Lung (tissue), 12 donors: ENCODE measurements around the gene KRTAP10-3. TPM values are rescaled to one million over a fixed set of nuclear protein-coding genes. Genes with fewer than 3 reads are reported as not detected.

ENCODE experiments used
- ATAC-seq: fragments of 200-7000 bp; cut with Tn5 transposase; one replicate; pipeline ENCODE4 v1.9.1; 2020; ENCODE audit warnings: moderate number of reproducible peaks; ENCODE audit not compliant: insufficient read depth, low FRiP score
- DNase-seq, 3 donors: peaks; one replicate each; pipeline ENCODE4 v3.0.0-alpha.2; 2013 to 2017
- H3K27ac ChIP-seq, 2 donors: one replicate each; pipeline ENCODE4 v1.5.1; 2013; ENCODE audit warnings: mild to moderate bottlenecking in 2 of 2, moderate library complexity in 2 of 2, control low read depth in 1 of 2, inconsistent platforms in 1 of 2, low read depth in 1 of 2, low read length in 1 of 2
- H3K27me3 ChIP-seq, 3 donors: one replicate each; pipeline ENCODE4 v1.5.1; 2013; ENCODE audit warnings: low read length in 2 of 3; ENCODE audit not compliant: control insufficient read depth in 3 of 3, insufficient read depth in 3 of 3
- H3K36me3 ChIP-seq, 4 donors: one replicate each; pipeline ENCODE4 v1.5.1; 2013; ENCODE audit warnings: low read length in 4 of 4, mild to moderate bottlenecking in 1 of 4, moderate library complexity in 1 of 4; ENCODE audit not compliant: control insufficient read depth in 4 of 4, insufficient read depth in 4 of 4
- H3K4me1 ChIP-seq, 5 donors: one replicate each; pipeline ENCODE4 v1.5.1; 2013; ENCODE audit warnings: low read length in 5 of 5, mild to moderate bottlenecking in 2 of 5, moderate library complexity in 1 of 5; ENCODE audit not compliant: control insufficient read depth in 5 of 5, insufficient read depth in 5 of 5
- H3K4me3 ChIP-seq: one replicate; pipeline ENCODE4 v1.5.1; 2013; ENCODE audit warnings: mild to moderate bottlenecking, control low read depth, moderate library complexity
- H3K9ac ChIP-seq, 2 donors: one replicate each; pipeline ENCODE4 v1.5.1; 2013; ENCODE audit warnings: low read length in 2 of 2, control low read depth in 1 of 2; ENCODE audit not compliant: insufficient read depth in 1 of 2
- H3K9me3 ChIP-seq, 4 donors: one replicate each; pipeline ENCODE4 v1.5.1; 2013; ENCODE audit warnings: low read length in 3 of 4, mild to moderate bottlenecking in 1 of 4, moderate library complexity in 1 of 4; ENCODE audit not compliant: control insufficient read depth in 4 of 4, insufficient read depth in 3 of 4
- CTCF ChIP-seq: IDR thresholded peaks from 2 replicates; pipeline ENCODE4 v1.5.1; 2012; ENCODE audit warnings: mild to moderate bottlenecking; ENCODE audit errors: control extremely low read depth, extremely low read depth
- WGBS, 2 donors: extraction: QIAGEN DNeasy Blood & Tissue Kit; methylation state at CpG; one replicate each; pipeline ENCODE4 v1.1.7; 2013; 5-methylcytosine and 5-hydroxymethylcytosine counted together
- polyA plus RNA-seq, 2 donors: library from polyadenylated mRNA; stranded (reverse); fragments of 200-250 nt; gene quantifications; one replicate each; pipeline ENCODE4 v1.2.1, GENCODE V29; 2013
- total RNA-seq, 2 donors: library from RNA; depleted of rRNA in 1 of 2; stranded (reverse); fragments of >200 nt in 1 of 2; gene quantifications; one replicate each; pipeline ENCODE4 v1.2.1, GENCODE V29; 2014 to 2021
- donor health status: control.
- donor health status: control.
- donor health status: Bipolar disorder and iron deficiency.
- donor health status: healthy.
- donor health status: DM: yes; HTN: yes; CAD: no.

KRTAP10-3 gene
- total and polyA plus RNA-seq, 4 donors = not detected

- Histone ChIP-seq H3K36me3 (no peaks in the 10 kb centered on the region), H3K27me3 (no peaks in the 10 kb centered on the region), H3K9ac (no peak overlapping the region), H3K27ac (no peak overlapping the region), H3K9me3 (peaks cover 0 to 4% (median 0%) of the 10 kb centered on the region in 4 donors), H3K4me1 (no peaks in the 10 kb centered on the region), H3K4me3 (no peak overlapping the region)
- ATAC-seq = no peak
- DNase-seq = no peak
- TF ChIP-seq CTCF = no peak
- WGBS, 2 donors = 91 to 94% methylated on average over 36 to 37 of the region's 37 CpGs
Observed at GRCh38 chr21:44533121-44533890, 25.3 kb downstream of the KRTAP10-3 start.

GRCh38 chr21:44532712-44533111, 25.9 kb downstream of the KRTAP10-3 start:
- TF ChIP-seq CTCF = no peak
- Histone ChIP-seq H3K9me3 (peaks cover 0 to 4% (median 0%) of the 10 kb centered on the region in 4 donors), H3K36me3 (no peaks in the 10 kb centered on the region), H3K4me1 (no peaks in the 10 kb centered on the region), H3K27ac (no peak overlapping the region), H3K27me3 (no peaks in the 10 kb centered on the region), H3K9ac (no peak overlapping the region), H3K4me3 (no peak overlapping the region)
- ATAC-seq = no peak
- 90 to 92% methylated on average over 16 of the region's 16 CpGs for WGBS, 2 donors
- DNase-seq = no peak

- Histone ChIP-seq H3K36me3 (no peaks in the 10 kb centered on the region), H3K9ac (no peak overlapping the region), H3K27me3 (no peaks in the 10 kb centered on the region), H3K4me3 (no peak overlapping the region), H3K27ac (no peak overlapping the region), H3K4me1 (no peaks in the 10 kb centered on the region), H3K9me3 (peaks cover 0 to 4% (median 0%) of the 10 kb centered on the region in 4 donors)
- ATAC-seq (no peak), DNase-seq (no peak)
- TF ChIP-seq CTCF = no peak
- 83 to 89% methylated on average over 30 of the region's 30 CpGs for WGBS, 2 donors
Observed at GRCh38 chr21:44531606-44532564, 26.7 kb downstream of the KRTAP10-3 start.
